Tibial nerve (tissue), 4 donors: ENCODE measurements around the gene GPI. TPM values are rescaled to one million over a fixed set of nuclear protein-coding genes. Genes with fewer than 3 reads are reported as not detected.

Source experiments
- DNase-seq, 2 donors: peaks; one replicate each; pipeline ENCODE4 v3.0.0-alpha.2; 2019; ENCODE audit warnings: low spot score in 2 of 2
- H3K27ac ChIP-seq, 4 donors: fragments of 200-600 bp; sonication (generic) in 3 of 4; one replicate each; pipeline ENCODE4 v1.5.1; 2017 to 2019; ENCODE audit warnings: mild to moderate bottlenecking in 1 of 4
- H3K27me3 ChIP-seq, 2 donors: fragments of 200-600 bp; sonication (generic) in 1 of 2; one replicate each; pipeline versions ENCODE4 v1.5.1 to v1.6.0; 2017 to 2019
- H3K36me3 ChIP-seq, 3 donors: fragments of 200-600 bp; sonication (generic); one replicate each; pipeline ENCODE4 v1.5.1; 2018 to 2019
- H3K4me1 ChIP-seq, 4 donors: fragments of 200-600 bp; sonication (generic) in 3 of 4; one replicate each; pipeline ENCODE4 v1.5.1; 2017 to 2019
- H3K4me3 ChIP-seq, 4 donors: fragments of 200-600 bp; sonication (generic) in 3 of 4; one replicate each; pipeline ENCODE4 v1.5.1; 2017 to 2019; ENCODE audit warnings: mild to moderate bottlenecking in 1 of 4, moderate library complexity in 1 of 4
- H3K9me3 ChIP-seq, 4 donors: fragments of 200-600 bp; sonication (generic) in 3 of 4; one replicate each; pipeline ENCODE4 v1.5.1; 2017 to 2019
- EP300 ChIP-seq, 2 donors: sonication (generic); formaldehyde crosslinking; IDR thresholded peaks; one replicate each; pipeline ENCODE4 v1.6.1; 2017; ENCODE audit warnings: antibody characterized with exemption in 2 of 2, mild to moderate bottlenecking in 1 of 2
- POLR2A ChIP-seq, 2 donors: fragments of 450-650 bp; IDR thresholded peaks; one replicate each; pipeline ENCODE4 v1.6.1; 2017; ENCODE audit warnings: antibody characterized with exemption in 2 of 2, mild to moderate bottlenecking in 2 of 2, moderate library complexity in 2 of 2
- WGBS, 2 donors: methylation state at CpG; one replicate each; pipeline ENCODE4 v1.1.5; 2018; 5-methylcytosine and 5-hydroxymethylcytosine counted together
- total RNA-seq, 4 donors: library from RNA; depleted of rRNA; stranded (reverse); fragments of >200 nt; gene quantifications; one replicate each; pipeline ENCODE4 v1.1.0, GENCODE V29; 2016
- TF ChIP-seq, protein P1 (sequence below), 5 experiments: fragments of 200-600 bp in 3 of 5; fragments of 450-650 bp in 2 of 5; sonication (generic) in 3 of 5; IDR thresholded peaks; one replicate each; pipeline ENCODE4 v1.5.1; 2016 to 2019; ENCODE audit warnings: antibody characterized with exemption in 5 of 5, mild to moderate bottlenecking in 3 of 5, moderate library complexity in 2 of 5

The GPI gene
- total RNA-seq, 4 donors from 2014 or later: 156 to 233 (median 177) TPM

DNA sequence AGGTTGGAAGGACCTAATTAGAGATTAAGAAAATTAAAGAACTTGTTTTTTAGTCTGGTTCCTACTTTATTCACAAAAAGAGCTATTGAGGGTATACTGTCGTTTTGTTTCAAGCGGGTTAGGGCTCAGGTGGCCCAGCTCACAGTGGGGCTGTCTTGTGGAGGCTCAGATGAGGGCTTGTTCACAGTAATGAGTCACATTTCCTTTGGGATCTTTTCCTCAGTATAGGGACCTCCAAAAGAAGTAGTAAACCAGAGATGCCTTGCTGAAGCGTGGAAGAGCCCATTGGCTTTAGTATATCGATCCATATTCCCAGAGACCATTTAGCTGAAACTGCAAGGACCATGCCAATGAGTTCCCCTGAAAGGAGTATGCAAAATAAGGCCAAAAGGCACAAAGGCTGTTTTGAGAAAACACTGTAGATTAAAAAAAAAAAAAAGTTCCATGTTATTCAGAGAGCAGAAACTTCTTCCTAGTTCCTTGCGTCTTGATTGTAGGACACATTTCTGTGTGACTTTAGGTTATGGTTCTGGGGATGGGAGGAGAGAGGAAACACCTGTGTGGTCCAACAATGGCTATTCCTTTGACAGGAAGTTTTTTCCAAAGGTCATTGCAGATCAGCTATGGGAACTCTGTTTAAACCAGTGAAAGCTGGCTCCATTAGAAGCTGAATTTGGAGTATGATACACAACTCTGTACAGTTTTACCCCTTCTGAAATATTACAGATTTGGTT, 32.8 kb upstream of the GPI start:
- H3K9me3 ChIP-seq: no peaks in the 10 kb centered on the region
- no peak overlapping the region for H3K4me3 ChIP-seq
- H3K27ac ChIP-seq: peak overlapping the region in 1 of 4 donors; percentile 47
- peaks cover 0 to 8% (median 3%) of the 10 kb centered on the region in 4 donors for H3K4me1 ChIP-seq
- TF ChIP-seq EP300 (IDR thresholded peaks at IDR 0.05) (peak in 1 of 2 donors; percentile 68), POLR2A (IDR thresholded peaks at IDR 0.05) (no peak)
- TF ChIP-seq, protein P1, sequence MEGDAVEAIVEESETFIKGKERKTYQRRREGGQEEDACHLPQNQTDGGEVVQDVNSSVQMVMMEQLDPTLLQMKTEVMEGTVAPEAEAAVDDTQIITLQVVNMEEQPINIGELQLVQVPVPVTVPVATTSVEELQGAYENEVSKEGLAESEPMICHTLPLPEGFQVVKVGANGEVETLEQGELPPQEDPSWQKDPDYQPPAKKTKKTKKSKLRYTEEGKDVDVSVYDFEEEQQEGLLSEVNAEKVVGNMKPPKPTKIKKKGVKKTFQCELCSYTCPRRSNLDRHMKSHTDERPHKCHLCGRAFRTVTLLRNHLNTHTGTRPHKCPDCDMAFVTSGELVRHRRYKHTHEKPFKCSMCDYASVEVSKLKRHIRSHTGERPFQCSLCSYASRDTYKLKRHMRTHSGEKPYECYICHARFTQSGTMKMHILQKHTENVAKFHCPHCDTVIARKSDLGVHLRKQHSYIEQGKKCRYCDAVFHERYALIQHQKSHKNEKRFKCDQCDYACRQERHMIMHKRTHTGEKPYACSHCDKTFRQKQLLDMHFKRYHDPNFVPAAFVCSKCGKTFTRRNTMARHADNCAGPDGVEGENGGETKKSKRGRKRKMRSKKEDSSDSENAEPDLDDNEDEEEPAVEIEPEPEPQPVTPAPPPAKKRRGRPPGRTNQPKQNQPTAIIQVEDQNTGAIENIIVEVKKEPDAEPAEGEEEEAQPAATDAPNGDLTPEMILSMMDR (IDR thresholded peaks at IDR 0.05): no peak
- peaks cover 0 to 80% (median 9%) of the 10 kb centered on the region in 3 donors for H3K36me3 ChIP-seq
- no peaks in the 10 kb centered on the region for H3K27me3 ChIP-seq
- DNase-seq: no peak
- WGBS, 2 donors: 68 to 81% methylated on average over 5 of the region's 5 CpGs

DNA sequence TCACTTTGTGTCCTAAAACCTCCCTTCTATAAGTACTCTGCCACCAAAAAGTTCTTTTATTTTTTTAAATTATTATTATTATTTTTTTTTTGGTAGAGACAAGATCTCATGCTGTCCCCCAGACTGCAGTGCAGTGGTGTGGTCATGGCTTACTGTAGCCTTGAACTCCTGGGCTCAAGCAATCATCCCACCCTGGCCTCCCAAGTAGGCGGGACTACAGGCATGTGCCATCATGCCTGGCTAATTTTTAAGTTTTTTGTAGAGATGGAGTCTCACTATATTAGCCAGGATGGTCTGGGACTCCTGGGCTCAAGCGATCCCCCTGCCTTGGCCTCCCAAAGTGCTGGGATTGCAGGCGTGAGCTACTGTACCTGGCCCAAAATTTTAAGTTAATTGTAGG, 29.1 kb upstream of the GPI start:
- peaks cover 0 to 11% (median 4%) of the 10 kb centered on the region in 4 donors for H3K4me1 ChIP-seq
- WGBS, 2 donors: 92 to 94% methylated on average over 3 of the region's 3 CpGs
- DNase-seq: no peak
- no peak overlapping the region for H3K4me3 ChIP-seq
- H3K27me3 ChIP-seq: no peaks in the 10 kb centered on the region
- no peak overlapping the region for H3K27ac ChIP-seq
- H3K9me3 ChIP-seq: no peaks in the 10 kb centered on the region
- peaks cover 0 to 81% (median 5%) of the 10 kb centered on the region in 3 donors for H3K36me3 ChIP-seq
- TF ChIP-seq POLR2A (IDR thresholded peaks at IDR 0.05): no peak
- no peak for TF ChIP-seq EP300 (IDR thresholded peaks at IDR 0.05)
- TF ChIP-seq, protein P1 (IDR thresholded peaks at IDR 0.05): no peak

DNA sequence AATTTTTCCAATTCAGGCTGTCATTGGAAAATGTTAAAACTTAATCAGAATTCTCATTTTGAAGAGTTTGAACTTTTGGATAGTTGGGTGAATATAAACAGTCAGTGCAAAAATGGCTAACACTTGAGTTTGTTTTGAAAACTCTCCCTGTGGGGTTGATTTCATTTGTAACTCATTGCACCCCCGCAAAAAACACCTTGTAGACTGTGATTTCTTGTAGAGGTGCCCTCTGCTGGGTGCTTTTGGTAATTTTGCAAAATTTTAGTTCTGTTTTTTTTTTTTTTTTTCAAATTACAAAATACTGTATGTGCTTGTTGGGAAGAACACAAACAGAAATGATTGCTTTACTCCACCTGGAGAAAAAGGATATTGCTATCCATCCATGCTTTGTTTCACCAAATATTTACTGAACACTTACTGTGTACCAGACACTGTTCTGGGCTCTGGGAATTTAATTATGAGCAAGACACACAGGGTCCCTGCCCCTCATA, 28.2 kb upstream of the GPI start:
- peak in 1 of 2 donors; percentile 13 for TF ChIP-seq EP300 (IDR thresholded peaks at IDR 0.05)
- no peak for TF ChIP-seq POLR2A (IDR thresholded peaks at IDR 0.05)
- TF ChIP-seq, protein P1 (IDR thresholded peaks at IDR 0.05): peak; percentile 40 to 71 (median 61)
- no peaks in the 10 kb centered on the region for H3K27me3 ChIP-seq
- H3K4me3 ChIP-seq: no peak overlapping the region
- peaks cover 0 to 11% (median 4%) of the 10 kb centered on the region in 4 donors for H3K4me1 ChIP-seq
- peak overlapping the region in 2 of 4 donors; percentile 47 to 50 for H3K27ac ChIP-seq
- peaks cover under 1 to 81% (median 14%) of the 10 kb centered on the region in 3 donors for H3K36me3 ChIP-seq
- DNase-seq: peak in 1 of 2 donors; percentile 48
- no peaks in the 10 kb centered on the region for H3K9me3 ChIP-seq
- 7% methylated on average over 1 of the region's 1 CpG for WGBS, 2 donors

DNA sequence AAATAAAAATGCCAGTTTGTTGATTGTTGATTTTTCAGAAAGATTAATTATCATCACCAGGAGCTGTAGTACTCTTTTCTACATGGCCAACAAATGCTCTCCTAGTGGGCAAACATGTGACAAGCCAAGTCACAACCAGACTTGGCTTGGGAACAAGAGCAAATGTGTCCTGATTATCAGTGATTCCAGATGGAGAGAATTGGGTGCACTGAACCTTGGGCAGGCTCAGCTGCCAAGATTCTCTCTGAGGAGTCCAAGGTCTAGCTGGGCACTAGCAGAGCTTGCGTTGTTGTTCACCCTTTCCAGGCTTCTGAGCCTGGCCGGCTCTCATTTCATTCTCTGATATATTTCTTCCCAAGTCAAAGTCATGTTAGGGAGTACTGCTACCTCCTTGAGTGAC, 27.3 kb upstream of the GPI start:
- no peak overlapping the region for H3K4me3 ChIP-seq
- H3K27ac ChIP-seq: peak overlapping the region in 2 of 4 donors; percentile 47 to 50
- H3K36me3 ChIP-seq: peaks cover 3 to 82% (median 22%) of the 10 kb centered on the region in 3 donors
- H3K27me3 ChIP-seq: no peaks in the 10 kb centered on the region
- WGBS, 2 donors: 83 to 88% methylated on average over 2 of the region's 2 CpGs
- H3K4me1 ChIP-seq: peaks cover 0 to 11% (median 4%) of the 10 kb centered on the region in 4 donors
- TF ChIP-seq, protein P1 (IDR thresholded peaks at IDR 0.05): no peak
- TF ChIP-seq EP300 (IDR thresholded peaks at IDR 0.05) (no peak), POLR2A (IDR thresholded peaks at IDR 0.05) (no peak)
- H3K9me3 ChIP-seq: no peaks in the 10 kb centered on the region
- no peak for DNase-seq
